Kidney (tissue), 14 donors: Measurements from ENCODE around the gene DNM3. TPM values are rescaled to one million over a fixed set of nuclear protein-coding genes. Genes with fewer than 3 reads are reported as not detected.

Source experiments
- DNase-seq, 5 donors: peaks; one replicate each; pipeline ENCODE4 v3.0.0-alpha.2; 2013 to 2020
- FAIRE-seq: peaks from 2 replicates; lab custom pipeline; 2012; peaks lifted over from hg19 to GRCh38; lab: Jason Lieb, UNC
- H3K27ac ChIP-seq, 2 donors: one replicate each; pipeline ENCODE4 v1.7.0; 2013; ENCODE audit warnings: low read depth in 2 of 2, low read length in 2 of 2, inconsistent platforms in 1 of 2
- H3K27me3 ChIP-seq: one replicate; pipeline ENCODE4 v1.7.1; 2013; ENCODE audit warnings: low read length, inconsistent platforms; ENCODE audit not compliant: control insufficient read depth, insufficient read depth
- H3K36me3 ChIP-seq, 3 donors: one replicate each; pipeline versions ENCODE4 v1.7.0 to v1.7.1; 2013; ENCODE audit warnings: low read length in 3 of 3, control low read depth in 1 of 3, inconsistent platforms in 1 of 3; ENCODE audit not compliant: insufficient read depth in 3 of 3, control insufficient read depth in 2 of 3
- H3K4me1 ChIP-seq, 3 donors: one replicate each; pipeline versions ENCODE4 v1.7.0 to v1.7.1; 2013; ENCODE audit warnings: low read length in 3 of 3, inconsistent platforms in 1 of 3, low read depth in 1 of 3; ENCODE audit not compliant: control insufficient read depth in 2 of 3, insufficient read depth in 2 of 3
- H3K4me3 ChIP-seq, 3 donors: one replicate each; pipeline versions ENCODE4 v1.7.0 to v1.8.1; 2013; ENCODE audit warnings: low read length in 3 of 3, control low read depth in 1 of 3, inconsistent platforms in 1 of 3
- H3K9ac ChIP-seq, 3 donors: one replicate each; pipeline versions ENCODE4 v1.7.0 to v1.7.1; 2013; ENCODE audit warnings: low read length in 3 of 3, control low read depth in 1 of 3, inconsistent platforms in 1 of 3
- H3K9me3 ChIP-seq, 3 donors: one replicate each; pipeline versions ENCODE4 v1.7.0 to v1.7.1; 2013; ENCODE audit warnings: low read length in 3 of 3, control low read depth in 1 of 3, inconsistent platforms in 1 of 3; ENCODE audit not compliant: control insufficient read depth in 2 of 3, insufficient read depth in 1 of 3
- intact Hi-C: fragments of 100-400 bp; cut with DNase I; formaldehyde crosslinking; loops from one replicate; pipeline ENCODE4 v1.11.1; 2022
- polyA plus RNA-seq: library from polyadenylated mRNA; stranded (reverse); fragments of 350-450 nt; fragmentation: Illumina TruSeq; extraction: RNeasy Lipid Tissue Mini Kit (QIAGEN cat#74804); gene quantifications from one replicate; pipeline ENCODE4 v1.2.3, GENCODE V29; 2014; ENCODE audit warnings: low read depth, low replicate concordance; ENCODE audit not compliant: insufficient read depth
- total RNA-seq: library from RNA; stranded (reverse); fragmentation: NEBNext Ultra II Directional; extraction: Animal tissue kit (Norgen Biotek cat#: 25700); gene quantifications from one replicate; pipeline ENCODE4 v1.2.1, GENCODE V29; 2021
- TF ChIP-seq, protein P1 (sequence below): IDR thresholded peaks from 3 replicates; pipeline ENCODE4 v1.5.1; 2012; ENCODE audit warnings: mild to moderate bottlenecking, moderate library complexity, borderline replicate concordance; ENCODE audit not compliant: insufficient read depth; ENCODE audit errors: extremely low read depth
- donor health status: control.
- donor health status: control.
- donor health status: control.
- donor health status: control.
- donor health status: control.
- donor health status: DM: yes; HTN: yes; CAD: no.
- donor health status: Normal renal cell carcinoma (clear cell type).

The DNM3 gene
- total and polyA plus RNA-seq, 2 donors from 2014 or later: 5.9 to 19.1 TPM

DNA sequence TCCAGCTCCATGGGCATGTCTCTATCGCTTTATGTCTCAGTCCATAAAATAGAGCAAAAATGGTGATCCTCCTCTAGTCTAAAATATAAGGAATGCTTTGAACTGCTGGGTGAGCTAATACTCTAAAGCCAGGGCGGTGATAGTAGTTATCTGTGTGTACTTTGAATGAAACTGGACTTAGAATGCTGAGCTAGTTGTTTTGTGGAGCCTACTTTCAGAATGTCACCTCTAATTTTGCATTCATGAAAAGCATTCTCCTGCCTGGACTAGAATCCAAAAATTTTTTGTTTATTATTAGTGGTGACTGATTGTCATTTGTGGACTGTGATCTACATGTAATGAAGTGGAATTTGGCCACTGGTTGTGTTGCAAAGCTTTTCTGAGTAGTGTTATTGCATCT, 337.6 kb downstream of the DNM3 start:
- Histone ChIP-seq H3K9ac (no peak overlapping the region), H3K27ac (no peak overlapping the region), H3K9me3 (no peaks in the 10 kb centered on the region), H3K36me3 (no peaks in the 10 kb centered on the region), H3K4me1 (peaks cover 3 to 7% (median 4%) of the 10 kb centered on the region in 3 donors), H3K27me3 (no peaks in the 10 kb centered on the region), H3K4me3 (no peak overlapping the region)
- FAIRE-seq: no peak
- DNase-seq: no peak
- intact Hi-C loops: no loop called here
- TF ChIP-seq, protein P1, sequence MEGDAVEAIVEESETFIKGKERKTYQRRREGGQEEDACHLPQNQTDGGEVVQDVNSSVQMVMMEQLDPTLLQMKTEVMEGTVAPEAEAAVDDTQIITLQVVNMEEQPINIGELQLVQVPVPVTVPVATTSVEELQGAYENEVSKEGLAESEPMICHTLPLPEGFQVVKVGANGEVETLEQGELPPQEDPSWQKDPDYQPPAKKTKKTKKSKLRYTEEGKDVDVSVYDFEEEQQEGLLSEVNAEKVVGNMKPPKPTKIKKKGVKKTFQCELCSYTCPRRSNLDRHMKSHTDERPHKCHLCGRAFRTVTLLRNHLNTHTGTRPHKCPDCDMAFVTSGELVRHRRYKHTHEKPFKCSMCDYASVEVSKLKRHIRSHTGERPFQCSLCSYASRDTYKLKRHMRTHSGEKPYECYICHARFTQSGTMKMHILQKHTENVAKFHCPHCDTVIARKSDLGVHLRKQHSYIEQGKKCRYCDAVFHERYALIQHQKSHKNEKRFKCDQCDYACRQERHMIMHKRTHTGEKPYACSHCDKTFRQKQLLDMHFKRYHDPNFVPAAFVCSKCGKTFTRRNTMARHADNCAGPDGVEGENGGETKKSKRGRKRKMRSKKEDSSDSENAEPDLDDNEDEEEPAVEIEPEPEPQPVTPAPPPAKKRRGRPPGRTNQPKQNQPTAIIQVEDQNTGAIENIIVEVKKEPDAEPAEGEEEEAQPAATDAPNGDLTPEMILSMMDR: no peak

DNA sequence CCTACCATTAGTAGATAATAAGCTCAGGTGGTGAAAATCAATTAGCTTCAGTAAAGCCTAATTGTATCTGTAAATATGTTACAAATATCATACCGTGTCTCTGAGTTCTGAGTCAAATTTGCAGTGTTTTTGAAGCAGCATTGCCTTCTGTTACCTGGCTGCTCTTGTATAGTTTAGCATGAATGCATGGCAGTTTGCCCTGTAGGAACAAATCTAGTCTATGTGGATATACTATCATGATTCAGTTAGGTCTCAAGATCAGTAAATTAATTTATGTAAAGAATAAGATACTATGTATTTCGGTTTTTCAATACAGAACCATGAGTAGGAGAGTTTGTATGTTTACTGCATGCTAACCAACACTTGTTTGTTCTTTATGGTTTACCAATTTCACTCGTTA, 338.6 kb downstream of the DNM3 start:
- H3K4me3 ChIP-seq: no peak overlapping the region
- no peaks in the 10 kb centered on the region for H3K27me3 ChIP-seq
- DNase-seq: no peak
- H3K9ac ChIP-seq: no peak overlapping the region
- TF ChIP-seq, protein P1: no peak
- H3K27ac ChIP-seq: no peak overlapping the region
- no peaks in the 10 kb centered on the region for H3K36me3 ChIP-seq
- peaks cover 3 to 9% (median 7%) of the 10 kb centered on the region in 3 donors for H3K4me1 ChIP-seq
- intact Hi-C loops: no loop called here
- no peak for FAIRE-seq
- H3K9me3 ChIP-seq: no peaks in the 10 kb centered on the region

DNA sequence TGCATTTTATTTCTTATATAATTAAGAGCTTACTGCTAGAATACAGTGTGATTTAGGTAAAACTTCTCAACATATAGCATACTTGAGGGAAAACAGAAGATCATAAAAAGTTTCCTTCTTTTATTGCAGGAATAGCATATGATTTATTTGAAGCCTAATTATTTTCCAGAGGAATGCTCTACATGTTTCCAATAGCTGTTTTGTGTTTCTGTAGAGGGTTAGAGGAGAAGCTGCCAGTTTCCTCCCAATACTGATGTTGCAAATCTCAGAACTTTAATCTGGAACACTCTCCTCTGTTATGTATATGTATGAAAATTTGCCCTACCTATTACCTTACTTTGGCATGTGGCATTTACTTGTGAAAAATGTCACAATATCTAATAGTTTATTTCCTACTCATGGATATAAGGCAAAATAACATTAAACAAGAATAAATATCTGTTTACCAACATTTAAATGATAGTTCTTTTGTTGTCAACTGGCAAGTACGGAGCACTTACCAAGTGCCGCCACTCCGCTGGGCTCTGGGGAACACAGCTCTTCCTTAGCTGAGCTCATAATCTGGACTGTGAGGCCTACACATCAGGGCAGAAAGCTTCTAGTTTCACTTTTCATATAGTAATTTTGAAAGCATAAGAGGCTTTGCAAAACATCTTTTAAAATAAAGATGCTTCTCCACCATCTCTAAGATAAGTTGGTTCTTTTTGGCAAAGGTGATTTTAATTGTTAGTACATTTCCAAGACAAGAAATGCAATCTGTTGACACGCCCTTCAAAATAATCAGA, 339.4 kb downstream of the DNM3 start:
- peak in 2 of 5 donors; percentile 62 to 78 for DNase-seq
- H3K27ac ChIP-seq: peak overlapping the region; percentile 71 to 79
- H3K4me3 ChIP-seq: peak overlapping the region; percentile 15 to 33 (median 18)
- TF ChIP-seq, protein P1: no peak
- H3K4me1 ChIP-seq: peaks cover 3 to 14% (median 7%) of the 10 kb centered on the region in 3 donors
- H3K36me3 ChIP-seq: no peaks in the 10 kb centered on the region
- H3K9ac ChIP-seq: peak overlapping the region in 2 of 3 donors; percentile 9 to 31
- H3K9me3 ChIP-seq: no peaks in the 10 kb centered on the region
- no peaks in the 10 kb centered on the region for H3K27me3 ChIP-seq
- no peak for FAIRE-seq
- intact Hi-C loops: no loop called here
